ENCODE measurements around the gene ATXN1.

ATXN1 gene

GRCh38 chr6:16696496-16696895 lies 64.8 kb downstream of the ATXN1 start:
- DNase-seq, result no peak

- no peak for DNase-seq
These were observed 66.3 kb downstream of the ATXN1 start for GRCh38 chr6:16694781-16695578.

GRCh38 chr6:16691324-16691723 lies 69.9 kb downstream of the ATXN1 start:
- peak; percentile 39 for DNase-seq

- DNase-seq, result no peak
These were observed 70.6 kb downstream of the ATXN1 start for GRCh38 chr6:16690608-16691142.

- DNase-seq, result no peak
These were observed 71.3 kb downstream of the ATXN1 start for GRCh38 chr6:16689788-16690607.

- DNase-seq, result no peak
These were observed 72.2 kb downstream of the ATXN1 start for GRCh38 chr6:16688984-16689636.

- DNase-seq, result no peak
These were observed 72.8 kb downstream of the ATXN1 start for GRCh38 chr6:16688436-16688835.

- DNase-seq, result no peak
These were observed 74.2 kb downstream of the ATXN1 start for GRCh38 chr6:16687045-16687444.

- DNase-seq, result peak; percentile 43
These were observed 76.2 kb downstream of the ATXN1 start for GRCh38 chr6:16684896-16685554.

GRCh38 chr6:16684195-16684689 lies 77.0 kb downstream of the ATXN1 start:
- DNase-seq, result no peak

- DNase-seq, result no peak
These were observed 77.5 kb downstream of the ATXN1 start for GRCh38 chr6:16683641-16684194.

- no peak for DNase-seq
These were observed 79.9 kb downstream of the ATXN1 start for GRCh38 chr6:16681260-16681873.

GRCh38 chr6:16679050-16679449 lies 82.2 kb downstream of the ATXN1 start:
- DNase-seq, result no peak

- DNase-seq, result no peak
These were observed 83.8 kb downstream of the ATXN1 start for GRCh38 chr6:16677458-16677857.

- DNase-seq, result no peak
These were observed 84.3 kb downstream of the ATXN1 start for GRCh38 chr6:16676978-16677377.

GRCh38 chr6:16676376-16676775 lies 84.9 kb downstream of the ATXN1 start:
- DNase-seq, result no peak

GRCh38 chr6:16674801-16675392 lies 86.4 kb downstream of the ATXN1 start:
- no peak for DNase-seq

GRCh38 chr6:16673011-16673797 lies 88.1 kb downstream of the ATXN1 start:
- DNase-seq, result no peak

GRCh38 chr6:16671302-16672289 lies 89.7 kb downstream of the ATXN1 start:
- no peak for DNase-seq
